GM21737 (cell line): ENCODE data around the gene TF.
"Not testable (repeated sequence)": the region's sequence is repeated elsewhere in the genome, so short reads cannot be mapped to it uniquely, and the experiment has no call there.

ENCODE experiments used
- ATAC-seq: cut with Tn5 transposase; IDR thresholded peaks from one replicate; pipeline ENCODE4 v1.9.1; 2021; ENCODE audit warnings: mild to moderate bottlenecking, moderate library complexity; ENCODE audit not compliant: unreplicated experiment

TF gene

GRCh38 chr3:133763797-133764683 is 17.8 kb downstream of the TF start:
- ATAC-seq = no peak

GRCh38 chr3:133765256-133765655 is 19.1 kb downstream of the TF start:
- no peak for ATAC-seq

- ATAC-seq = no peak
Observed at GRCh38 chr3:133767607-133768006, 21.4 kb downstream of the TF start.

- ATAC-seq = no peak
Observed at GRCh38 chr3:133769536-133769935, 23.3 kb downstream of the TF start.

GRCh38 chr3:133773732-133774131 is 27.5 kb downstream of the TF start:
- no peak for ATAC-seq

- ATAC-seq = no peak
Observed at GRCh38 chr3:133775309-133775708, 29.1 kb downstream of the TF start.

- ATAC-seq = no peak
Observed at GRCh38 chr3:133775835-133776234, 29.6 kb downstream of the TF start.

- ATAC-seq = no peak
Observed at GRCh38 chr3:133776794-133777438, 30.7 kb downstream of the TF start.

GRCh38 chr3:133777807-133778568 is 31.8 kb downstream of the TF start:
- ATAC-seq = no peak

- no peak for ATAC-seq
Observed at GRCh38 chr3:133779626-133780203, 33.5 kb downstream of the TF start.

- ATAC-seq = not testable (repeated sequence)
Observed at GRCh38 chr3:133780756-133781155, 34.6 kb downstream of the TF start.

GRCh38 chr3:133781570-133781969 is 35.4 kb downstream of the TF start:
- ATAC-seq = no peak

- no peak for ATAC-seq
Observed at GRCh38 chr3:133782454-133782853, 36.3 kb downstream of the TF start.

GRCh38 chr3:133783762-133784161 is 37.6 kb downstream of the TF start:
- ATAC-seq = no peak

- ATAC-seq = no peak
Observed at GRCh38 chr3:133788024-133788423, 41.8 kb downstream of the TF start.

- ATAC-seq = no peak
Observed at GRCh38 chr3:133792171-133792763, 46.1 kb downstream of the TF start.

- no peak for ATAC-seq
Observed at GRCh38 chr3:133797396-133798105, 51.4 kb downstream of the TF start.

GRCh38 chr3:133799794-133800585 is 53.8 kb downstream of the TF start:
- no peak for ATAC-seq

GRCh38 chr3:133803469-133803868 is 57.3 kb downstream of the TF start:
- no peak for ATAC-seq
